ENCODE data around the gene DHRS9. TPM values are rescaled to one million over a fixed set of nuclear protein-coding genes. Genes with fewer than 3 reads are reported as not detected.

The DHRS9 gene
- total RNA-seq, 1 donor from 2014 or later: 7.3 TPM

DNA sequence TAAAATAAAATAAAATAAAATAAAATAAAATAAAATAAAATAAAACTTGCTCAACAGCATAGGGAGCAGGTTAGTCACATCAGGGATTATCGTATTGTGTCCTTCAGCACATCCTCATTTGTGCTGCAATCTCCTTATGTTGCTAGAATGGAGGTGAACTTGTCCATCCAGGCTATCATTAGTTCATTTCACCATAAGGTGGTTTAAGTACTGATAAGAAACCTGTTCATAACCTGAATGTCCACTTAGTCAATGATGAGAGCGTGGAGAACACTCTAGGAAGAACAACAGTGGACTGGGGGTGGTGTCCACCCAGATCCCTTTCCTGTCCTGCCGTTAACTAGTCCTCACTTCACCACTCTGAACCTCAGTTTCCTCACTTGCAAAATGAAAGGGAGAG is 21.9 kb downstream of the DHRS9 start:
- TF ChIP-seq, protein P1, sequence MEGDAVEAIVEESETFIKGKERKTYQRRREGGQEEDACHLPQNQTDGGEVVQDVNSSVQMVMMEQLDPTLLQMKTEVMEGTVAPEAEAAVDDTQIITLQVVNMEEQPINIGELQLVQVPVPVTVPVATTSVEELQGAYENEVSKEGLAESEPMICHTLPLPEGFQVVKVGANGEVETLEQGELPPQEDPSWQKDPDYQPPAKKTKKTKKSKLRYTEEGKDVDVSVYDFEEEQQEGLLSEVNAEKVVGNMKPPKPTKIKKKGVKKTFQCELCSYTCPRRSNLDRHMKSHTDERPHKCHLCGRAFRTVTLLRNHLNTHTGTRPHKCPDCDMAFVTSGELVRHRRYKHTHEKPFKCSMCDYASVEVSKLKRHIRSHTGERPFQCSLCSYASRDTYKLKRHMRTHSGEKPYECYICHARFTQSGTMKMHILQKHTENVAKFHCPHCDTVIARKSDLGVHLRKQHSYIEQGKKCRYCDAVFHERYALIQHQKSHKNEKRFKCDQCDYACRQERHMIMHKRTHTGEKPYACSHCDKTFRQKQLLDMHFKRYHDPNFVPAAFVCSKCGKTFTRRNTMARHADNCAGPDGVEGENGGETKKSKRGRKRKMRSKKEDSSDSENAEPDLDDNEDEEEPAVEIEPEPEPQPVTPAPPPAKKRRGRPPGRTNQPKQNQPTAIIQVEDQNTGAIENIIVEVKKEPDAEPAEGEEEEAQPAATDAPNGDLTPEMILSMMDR (IDR thresholded peaks at IDR 0.05; ENCODE audit: borderline replicate concordance): no peak
- Histone ChIP-seq H3K9me3 (replicated peaks) (no peaks in the 10 kb centered on the region), H3K4me3 (no peak overlapping the region), H3K36me3 (no peaks in the 10 kb centered on the region), H3K4me1 (peaks cover 17% of the 10 kb centered on the region), H3K27me3 (ENCODE audit: low read depth) (no peaks in the 10 kb centered on the region), H3K27ac (replicated peaks) (no peak overlapping the region)
- DNase-seq: no peak
- intact Hi-C loops (cut with micrococcal nuclease): no loop called here

DNA sequence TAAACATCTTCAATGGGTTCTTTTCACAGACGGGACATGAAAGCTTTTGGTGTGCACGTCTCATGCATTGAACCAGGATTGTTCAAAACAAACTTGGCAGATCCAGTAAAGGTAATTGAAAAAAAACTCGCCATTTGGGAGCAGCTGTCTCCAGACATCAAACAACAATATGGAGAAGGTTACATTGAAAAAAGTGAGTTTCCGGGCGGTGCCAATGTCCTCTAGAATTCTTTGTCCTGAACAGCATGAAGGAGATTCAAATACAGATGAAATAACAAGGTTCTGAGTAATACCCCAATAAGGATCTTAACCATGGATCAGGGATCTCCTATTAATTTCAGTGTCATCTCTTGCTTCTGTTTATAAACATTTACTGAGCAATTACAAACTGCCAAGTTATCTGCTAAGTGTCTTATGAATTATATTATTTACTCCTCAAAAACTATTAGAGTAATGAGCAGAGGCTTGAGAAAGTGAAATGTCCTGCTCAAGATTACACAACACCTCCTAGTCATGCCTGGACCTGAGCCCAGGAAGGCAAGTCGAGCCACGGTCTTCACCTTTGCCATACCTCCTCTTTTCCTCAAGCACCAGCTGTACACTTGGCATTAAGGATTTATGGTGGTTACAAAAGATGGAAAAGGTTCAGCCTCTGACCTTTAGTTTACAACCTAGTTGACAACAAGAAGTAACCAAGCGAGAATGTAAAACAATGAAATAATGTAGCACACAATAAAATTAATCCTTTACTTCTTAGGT is 22.6 kb downstream of the DHRS9 start:
- H3K36me3 ChIP-seq: no peaks in the 10 kb centered on the region
- intact Hi-C loops (cut with micrococcal nuclease): no loop called here
- no peaks in the 10 kb centered on the region for H3K9me3 ChIP-seq (replicated peaks)
- no peak overlapping the region for H3K27ac ChIP-seq (replicated peaks)
- no peak for DNase-seq
- TF ChIP-seq, protein P1 (IDR thresholded peaks at IDR 0.05; ENCODE audit: borderline replicate concordance): no peak
- H3K4me1 ChIP-seq: peaks cover 17% of the 10 kb centered on the region
- no peaks in the 10 kb centered on the region for H3K27me3 ChIP-seq (ENCODE audit: low read depth)
- no peak overlapping the region for H3K4me3 ChIP-seq

DNA sequence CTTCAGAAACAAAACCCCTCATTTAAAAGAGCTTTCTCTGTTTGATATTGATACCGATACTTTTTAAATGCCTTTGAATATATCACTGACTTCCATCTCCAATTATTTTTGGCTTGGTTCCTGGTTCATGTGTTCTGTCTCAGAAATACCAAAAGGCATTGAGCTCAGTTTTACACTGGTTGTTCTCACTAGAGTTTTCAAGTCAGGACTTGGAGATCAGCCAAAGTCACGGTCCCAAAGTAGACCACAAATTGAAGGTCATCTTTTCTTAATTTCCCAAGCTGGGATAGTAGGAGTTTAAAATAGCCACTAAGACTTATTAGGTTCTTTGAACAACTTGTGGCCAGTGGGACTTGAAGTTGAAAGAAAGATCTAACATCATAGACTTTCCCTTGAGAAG is 24.2 kb downstream of the DHRS9 start:
- no peak overlapping the region for H3K27ac ChIP-seq (replicated peaks)
- H3K4me1 ChIP-seq: peaks cover 17% of the 10 kb centered on the region
- no peaks in the 10 kb centered on the region for H3K27me3 ChIP-seq (ENCODE audit: low read depth)
- no peak overlapping the region for H3K4me3 ChIP-seq
- DNase-seq: no peak
- no peaks in the 10 kb centered on the region for H3K36me3 ChIP-seq
- H3K9me3 ChIP-seq (replicated peaks): no peaks in the 10 kb centered on the region
- intact Hi-C loops (cut with micrococcal nuclease): no loop called here
- TF ChIP-seq, protein P1 (IDR thresholded peaks at IDR 0.05; ENCODE audit: borderline replicate concordance): no peak

DNA sequence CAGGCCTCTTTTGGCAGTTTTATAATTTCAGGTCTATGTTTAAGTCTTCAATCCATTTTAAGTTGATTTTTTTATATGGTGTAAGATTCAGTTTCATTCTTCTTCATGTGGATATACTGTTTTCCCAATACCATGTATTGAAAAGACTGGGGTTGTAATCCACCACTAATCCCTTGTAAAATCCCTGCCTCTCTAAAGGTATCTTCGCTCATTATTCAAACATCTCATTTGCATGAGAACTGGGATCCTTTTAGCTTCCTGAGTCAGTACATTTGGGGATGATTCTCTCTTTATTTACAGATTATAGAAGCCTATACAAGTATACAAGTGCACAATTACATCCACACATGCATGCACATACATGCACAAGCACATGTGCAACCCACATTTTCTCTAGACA is 25.3 kb downstream of the DHRS9 start:
- no peaks in the 10 kb centered on the region for H3K9me3 ChIP-seq (replicated peaks)
- no peak overlapping the region for H3K4me3 ChIP-seq
- H3K27me3 ChIP-seq (ENCODE audit: low read depth): no peaks in the 10 kb centered on the region
- intact Hi-C loops (cut with micrococcal nuclease): no loop called here
- no peak for DNase-seq
- H3K4me1 ChIP-seq: peaks cover 17% of the 10 kb centered on the region
- TF ChIP-seq, protein P1 (IDR thresholded peaks at IDR 0.05; ENCODE audit: borderline replicate concordance): no peak
- no peak overlapping the region for H3K27ac ChIP-seq (replicated peaks)
- H3K36me3 ChIP-seq: no peaks in the 10 kb centered on the region

DNA sequence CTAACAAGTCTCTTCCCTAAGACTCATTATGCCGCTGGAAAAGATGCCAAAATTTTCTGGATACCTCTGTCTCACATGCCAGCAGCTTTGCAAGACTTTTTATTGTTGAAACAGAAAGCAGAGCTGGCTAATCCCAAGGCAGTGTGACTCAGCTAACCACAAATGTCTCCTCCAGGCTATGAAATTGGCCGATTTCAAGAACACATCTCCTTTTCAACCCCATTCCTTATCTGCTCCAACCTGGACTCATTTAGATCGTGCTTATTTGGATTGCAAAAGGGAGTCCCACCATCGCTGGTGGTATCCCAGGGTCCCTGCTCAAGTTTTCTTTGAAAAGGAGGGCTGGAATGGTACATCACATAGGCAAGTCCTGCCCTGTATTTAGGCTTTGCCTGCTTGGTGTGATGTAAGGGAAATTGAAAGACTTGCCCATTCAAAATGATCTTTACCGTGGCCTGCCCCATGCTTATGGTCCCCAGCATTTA is 26.3 kb downstream of the DHRS9 start:
- no peaks in the 10 kb centered on the region for H3K36me3 ChIP-seq
- intact Hi-C loops (cut with micrococcal nuclease): no loop called here
- H3K9me3 ChIP-seq (replicated peaks): no peaks in the 10 kb centered on the region
- H3K4me3 ChIP-seq: no peak overlapping the region
- no peaks in the 10 kb centered on the region for H3K27me3 ChIP-seq (ENCODE audit: low read depth)
- no peak overlapping the region for H3K27ac ChIP-seq (replicated peaks)
- TF ChIP-seq, protein P1 (IDR thresholded peaks at IDR 0.05; ENCODE audit: borderline replicate concordance): no peak
- peaks cover 17% of the 10 kb centered on the region for H3K4me1 ChIP-seq
- no peak for DNase-seq

Data from left ventricle myocardium inferior (tissue), 1 donor.